ENCODE data around the gene GNAQ. TPM values are rescaled to one million over a fixed set of nuclear protein-coding genes. Genes with fewer than 3 reads are reported as not detected.

The GNAQ gene
- total RNA-seq, 1 experiment from 2014 or later = 48.6 TPM

DNA sequence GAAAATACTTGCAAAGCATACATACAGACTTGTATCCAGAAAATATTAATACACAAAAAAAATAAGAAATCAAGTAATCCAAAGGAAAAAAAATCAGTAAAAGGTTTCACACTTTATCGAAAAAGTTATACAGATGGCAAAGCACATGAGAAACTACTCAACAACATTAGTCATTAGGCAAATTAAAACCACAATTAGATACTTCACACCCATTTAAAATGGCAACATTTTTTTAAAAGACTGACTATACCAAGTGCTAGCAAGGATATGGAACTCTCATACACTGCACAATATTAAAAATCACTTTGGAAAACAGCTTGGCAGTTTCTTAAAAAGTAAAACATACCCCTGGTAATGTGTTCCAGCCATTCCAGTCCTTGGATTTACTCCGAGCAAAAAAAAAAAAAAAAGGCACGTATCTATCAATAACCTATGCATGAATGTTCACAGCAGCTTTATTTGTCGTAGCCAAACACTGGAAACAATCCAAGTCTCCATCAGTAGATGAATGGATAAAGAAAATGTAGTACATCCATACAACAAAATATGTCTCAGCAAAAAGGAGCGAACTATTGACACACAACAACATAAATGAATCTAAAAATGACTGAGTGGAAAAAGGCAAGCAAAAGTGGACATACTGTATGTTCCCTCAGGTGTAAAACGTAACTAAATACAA lies 66.0 kb downstream of the GNAQ start:
- Histone ChIP-seq H3K18ac (ENCODE audit: insufficient read length, low read depth, low read length) (no peak overlapping the region), H3K4ac (ENCODE audit: low read depth, low read length) (no peak overlapping the region), H3T11ph (ENCODE audit: low read length) (no peak overlapping the region), H4K5ac (ENCODE audit: insufficient read length, low read depth, low read length) (no peak overlapping the region), H2AFZ (ENCODE audit: low read length) (no peak overlapping the region), H2BK15ac (ENCODE audit: low read depth, low read length) (no peak overlapping the region), H2BK5ac (ENCODE audit: insufficient read length, low read length) (no peak overlapping the region), H2BK12ac (ENCODE audit: insufficient read length, low read depth, low read length) (no peak overlapping the region), H4K91ac (ENCODE audit: insufficient read length, low read depth, low read length) (no peak overlapping the region), H3K79me2 (ENCODE audit: insufficient read depth, low read length) (peaks cover 7% of the 10 kb centered on the region; the same call in 1 of the 2 replicates), H3K14ac (ENCODE audit: insufficient read depth, low read length) (no peak overlapping the region), H2BK20ac (ENCODE audit: low read depth, low read length, poor library complexity, severe bottlenecking) (no peak overlapping the region), H3K23me2 (ENCODE audit: insufficient read length, low read depth, low read length, poor library complexity, severe bottlenecking) (no peaks in the 10 kb centered on the region), H3K9ac (ENCODE audit: extremely low read depth, insufficient read length, low read length) (no peak overlapping the region), H3K4me1 (ENCODE audit: insufficient read depth, low read length) (peaks cover 9% of the 10 kb centered on the region; the same call in 1 of the 2 replicates), H3K79me1 (ENCODE audit: insufficient read depth, low read depth, low read length, poor library complexity, severe bottlenecking) (peaks cover 5% of the 10 kb centered on the region), H3K56ac (ENCODE audit: insufficient read length, low read depth, low read length) (no peak overlapping the region), H2AK5ac (ENCODE audit: insufficient read length, low read length) (no peak overlapping the region), H4K20me1 (ENCODE audit: control insufficient read depth, insufficient read depth, insufficient read length) (no peaks in the 10 kb centered on the region), H3K23ac (ENCODE audit: insufficient read length, low read depth, low read length) (no peak overlapping the region), H4K8ac (replicated peaks; ENCODE audit: insufficient read length, low read depth, low read length) (no peak overlapping the region), H2BK120ac (ENCODE audit: low read depth, low read length, poor library complexity, severe bottlenecking) (no peak overlapping the region), H3K9me3 (ENCODE audit: control insufficient read depth, low read depth, low read length) (no peaks in the 10 kb centered on the region), H3K27me3 (ENCODE audit: insufficient read depth, low read length) (no peaks in the 10 kb centered on the region), H3K27ac (ENCODE audit: insufficient read length, low read depth, low read length) (no peak overlapping the region), H3K4me2 (ENCODE audit: insufficient read depth, insufficient read length, low read length) (no peak overlapping the region)
- no peak for DNase-seq
- H3K27ac Mint-ChIP-seq = peak overlapping the region in 1 of 3 experiments; percentile 11; a peak in 1 of 7 replicates
- H3K36me3 Mint-ChIP-seq (ENCODE audit: insufficient read depth in 1 of 3, low read depth in 3 of 3) = peaks cover 0 to 4% (median 2%) of the 10 kb centered on the region in 3 experiments; a peak in 3 of 7 replicates
- TF ChIP-seq, protein P1, sequence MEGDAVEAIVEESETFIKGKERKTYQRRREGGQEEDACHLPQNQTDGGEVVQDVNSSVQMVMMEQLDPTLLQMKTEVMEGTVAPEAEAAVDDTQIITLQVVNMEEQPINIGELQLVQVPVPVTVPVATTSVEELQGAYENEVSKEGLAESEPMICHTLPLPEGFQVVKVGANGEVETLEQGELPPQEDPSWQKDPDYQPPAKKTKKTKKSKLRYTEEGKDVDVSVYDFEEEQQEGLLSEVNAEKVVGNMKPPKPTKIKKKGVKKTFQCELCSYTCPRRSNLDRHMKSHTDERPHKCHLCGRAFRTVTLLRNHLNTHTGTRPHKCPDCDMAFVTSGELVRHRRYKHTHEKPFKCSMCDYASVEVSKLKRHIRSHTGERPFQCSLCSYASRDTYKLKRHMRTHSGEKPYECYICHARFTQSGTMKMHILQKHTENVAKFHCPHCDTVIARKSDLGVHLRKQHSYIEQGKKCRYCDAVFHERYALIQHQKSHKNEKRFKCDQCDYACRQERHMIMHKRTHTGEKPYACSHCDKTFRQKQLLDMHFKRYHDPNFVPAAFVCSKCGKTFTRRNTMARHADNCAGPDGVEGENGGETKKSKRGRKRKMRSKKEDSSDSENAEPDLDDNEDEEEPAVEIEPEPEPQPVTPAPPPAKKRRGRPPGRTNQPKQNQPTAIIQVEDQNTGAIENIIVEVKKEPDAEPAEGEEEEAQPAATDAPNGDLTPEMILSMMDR (conservative IDR thresholded peaks at IDR 0.05) = no peak
- no peaks in the 10 kb centered on the region for H3K27me3 Mint-ChIP-seq (ENCODE audit: low read depth)
- no CpG with 5 or more reads among the region's 6 CpGs for WGBS (ENCODE audit: extremely low coverage, insufficient read length, low lambda C conversion rate)
- H3K4me3 Mint-ChIP-seq = no peak overlapping the region
- H3K9me3 Mint-ChIP-seq = no peaks in the 10 kb centered on the region
- H3K4me1 Mint-ChIP-seq = peaks cover 42 to 46% of the 10 kb centered on the region in 2 experiments
